Vagina (tissue), 2 donors: Measurements from ENCODE around the gene RPH3AL. TPM values are rescaled to one million over a fixed set of nuclear protein-coding genes. Genes with fewer than 3 reads are reported as not detected.

Experiments
- DNase-seq, 2 donors: peaks; one replicate each; pipeline ENCODE4 v3.0.0-alpha.2; 2017; ENCODE audit errors: extremely low spot score in 2 of 2
- H3K27ac ChIP-seq: fragments of 200-600 bp; sonication (generic); one replicate; pipeline ENCODE4 v1.5.1; 2019
- H3K27me3 ChIP-seq: fragments of 200-600 bp; sonication (generic); one replicate; pipeline ENCODE4 v1.5.1; 2019
- H3K36me3 ChIP-seq, 2 donors: fragments of 200-600 bp; sonication (generic); one replicate each; pipeline ENCODE4 v1.5.1; 2017 to 2019
- H3K4me1 ChIP-seq: fragments of 200-600 bp; sonication (generic); one replicate; pipeline ENCODE4 v1.5.1; 2019
- H3K4me3 ChIP-seq, 2 donors: fragments of 200-600 bp; sonication (generic); 1 replicate in 1 of 2; 2 replicates in 1 of 2; pipeline ENCODE4 v1.5.1; 2016 to 2019
- H3K9me3 ChIP-seq: fragments of 200-600 bp; sonication (generic); one replicate; pipeline ENCODE4 v1.5.1; 2019
- POLR2A ChIP-seq, 2 donors: fragments of 450-650 bp; IDR thresholded peaks; one replicate each; pipeline ENCODE4 v1.6.1; 2017; ENCODE audit warnings: antibody characterized with exemption in 2 of 2, mild to moderate bottlenecking in 2 of 2, moderate library complexity in 2 of 2
- POLR2AphosphoS5 ChIP-seq, 2 donors: sonication (generic); formaldehyde crosslinking; IDR thresholded peaks; one replicate each; pipeline ENCODE4 v1.9.0; 2017; ENCODE audit warnings: antibody characterized with exemption in 2 of 2, mild to moderate bottlenecking in 2 of 2, low read depth in 1 of 2; ENCODE audit not compliant: insufficient read depth in 1 of 2
- intact Hi-C: fragments of 100-400 bp; cut with DNase I; formaldehyde crosslinking; loops from one replicate; pipeline ENCODE4 v1.15.1; 2023
- total RNA-seq: library from RNA; depleted of rRNA; stranded (reverse); fragments of >200 nt; gene quantifications from one replicate; pipeline ENCODE4 v1.2.3, GENCODE V29; 2016
- TF ChIP-seq, protein P1 (sequence below), 3 experiments: fragments of 450-650 bp in 2 of 3; fragments of 200-600 bp in 1 of 3; sonication (generic) in 1 of 3; IDR thresholded peaks; one replicate each; pipeline ENCODE4 v1.5.1; 2017 to 2019; ENCODE audit warnings: antibody characterized with exemption in 3 of 3, mild to moderate bottlenecking in 2 of 3, moderate library complexity in 2 of 3

RPH3AL gene
- total RNA-seq, 1 donor from 2014 or later, result 43.5 TPM

DNA sequence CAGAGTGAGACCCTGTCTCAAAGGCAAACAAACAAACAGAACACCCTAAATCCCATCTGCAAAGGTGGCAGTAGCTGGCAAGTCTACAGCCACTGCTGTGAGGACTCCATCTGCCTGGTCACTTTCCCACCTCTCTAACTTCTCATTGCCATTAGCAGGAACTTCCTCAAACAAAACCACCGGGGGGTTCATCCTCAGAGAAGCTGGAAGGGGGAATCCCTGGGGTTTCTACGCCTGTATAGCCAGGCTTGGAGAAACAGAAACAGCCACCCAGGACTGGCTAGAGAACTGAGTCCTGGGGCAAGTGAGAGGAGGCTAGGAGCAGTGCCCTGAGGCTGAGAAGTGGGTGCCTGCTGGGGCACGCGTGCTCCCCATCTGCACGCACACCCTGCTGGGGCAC, 7.3 kb downstream of the RPH3AL start:
- Histone ChIP-seq H3K4me3 (no peak overlapping the region), H3K27ac (no peak overlapping the region), H3K36me3 (no peaks in the 10 kb centered on the region), H3K9me3 (no peaks in the 10 kb centered on the region), H3K4me1 (peaks cover 17% of the 10 kb centered on the region), H3K27me3 (no peaks in the 10 kb centered on the region)
- no peak for DNase-seq
- intact Hi-C loops, result no loop called here
- TF ChIP-seq, protein P1, sequence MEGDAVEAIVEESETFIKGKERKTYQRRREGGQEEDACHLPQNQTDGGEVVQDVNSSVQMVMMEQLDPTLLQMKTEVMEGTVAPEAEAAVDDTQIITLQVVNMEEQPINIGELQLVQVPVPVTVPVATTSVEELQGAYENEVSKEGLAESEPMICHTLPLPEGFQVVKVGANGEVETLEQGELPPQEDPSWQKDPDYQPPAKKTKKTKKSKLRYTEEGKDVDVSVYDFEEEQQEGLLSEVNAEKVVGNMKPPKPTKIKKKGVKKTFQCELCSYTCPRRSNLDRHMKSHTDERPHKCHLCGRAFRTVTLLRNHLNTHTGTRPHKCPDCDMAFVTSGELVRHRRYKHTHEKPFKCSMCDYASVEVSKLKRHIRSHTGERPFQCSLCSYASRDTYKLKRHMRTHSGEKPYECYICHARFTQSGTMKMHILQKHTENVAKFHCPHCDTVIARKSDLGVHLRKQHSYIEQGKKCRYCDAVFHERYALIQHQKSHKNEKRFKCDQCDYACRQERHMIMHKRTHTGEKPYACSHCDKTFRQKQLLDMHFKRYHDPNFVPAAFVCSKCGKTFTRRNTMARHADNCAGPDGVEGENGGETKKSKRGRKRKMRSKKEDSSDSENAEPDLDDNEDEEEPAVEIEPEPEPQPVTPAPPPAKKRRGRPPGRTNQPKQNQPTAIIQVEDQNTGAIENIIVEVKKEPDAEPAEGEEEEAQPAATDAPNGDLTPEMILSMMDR (IDR thresholded peaks at IDR 0.05), result no peak
- TF ChIP-seq POLR2AphosphoS5 (IDR thresholded peaks at IDR 0.05; ENCODE audit: insufficient read depth in 1 of 2, low read depth in 1 of 2) (no peak), POLR2A (IDR thresholded peaks at IDR 0.05) (no peak)

DNA sequence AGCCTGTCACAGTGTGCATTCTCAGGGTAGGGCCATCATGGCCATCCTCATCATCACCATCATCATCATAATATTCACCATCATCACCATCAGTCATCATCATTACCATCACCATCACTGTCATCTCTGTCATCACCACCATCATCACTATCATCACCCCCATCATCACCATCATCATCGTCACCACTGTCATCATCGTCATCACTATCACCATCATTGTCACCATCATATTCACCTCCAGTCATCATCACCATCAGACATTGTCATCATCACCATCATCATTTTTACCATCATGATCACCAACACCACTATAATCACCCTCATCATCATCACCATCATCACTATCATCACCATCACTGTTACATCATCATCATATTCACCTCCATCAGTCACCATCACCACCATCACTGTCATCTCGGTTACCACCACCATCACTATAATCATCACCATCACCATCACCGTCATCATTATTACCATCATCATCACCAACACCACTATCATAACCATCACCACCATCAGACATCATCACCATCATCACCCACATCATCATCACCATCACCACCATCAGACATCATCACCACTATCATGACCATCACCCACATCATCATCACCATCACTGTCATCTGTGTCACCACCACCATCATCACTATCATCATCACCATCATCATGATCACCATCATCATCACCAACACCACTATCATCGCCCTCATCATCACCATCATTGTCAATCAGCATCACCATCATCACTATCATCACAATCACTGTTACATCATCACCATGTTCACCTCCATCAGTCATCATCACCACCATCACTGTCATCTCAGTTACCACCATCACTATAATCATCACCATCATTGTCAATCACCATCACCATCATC, 8.5 kb downstream of the RPH3AL start:
- H3K27ac ChIP-seq, result no peak overlapping the region
- no peaks in the 10 kb centered on the region for H3K27me3 ChIP-seq
- DNase-seq, result no peak
- TF ChIP-seq, protein P1 (IDR thresholded peaks at IDR 0.05), result no peak
- TF ChIP-seq POLR2A (IDR thresholded peaks at IDR 0.05) (no peak), POLR2AphosphoS5 (IDR thresholded peaks at IDR 0.05; ENCODE audit: insufficient read depth in 1 of 2, low read depth in 1 of 2) (no peak)
- no peak overlapping the region for H3K4me3 ChIP-seq
- intact Hi-C loops, result no loop called here
- peaks cover 5% of the 10 kb centered on the region for H3K4me1 ChIP-seq
- no peaks in the 10 kb centered on the region for H3K36me3 ChIP-seq
- H3K9me3 ChIP-seq, result no peaks in the 10 kb centered on the region

DNA sequence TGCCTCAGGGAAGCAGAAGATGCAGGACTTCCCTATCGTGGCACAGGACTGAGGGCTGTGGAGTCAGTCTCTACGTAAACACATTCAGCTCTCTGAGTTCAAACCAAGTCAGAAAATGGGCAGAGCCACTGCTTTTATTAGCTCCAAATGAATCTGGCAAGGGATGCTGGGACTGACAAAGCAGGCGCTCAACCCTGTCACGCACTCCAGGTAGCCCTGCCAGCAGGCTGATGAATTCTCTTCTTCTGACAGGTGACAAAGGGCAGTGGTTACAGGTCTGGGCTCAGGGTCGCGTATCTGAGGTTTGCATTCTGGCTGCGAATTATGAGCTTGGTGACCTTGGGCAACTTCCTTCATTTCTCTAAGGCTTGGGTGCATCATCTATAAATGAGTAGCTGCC, 9.4 kb downstream of the RPH3AL start:
- Histone ChIP-seq H3K27me3 (no peaks in the 10 kb centered on the region), H3K9me3 (no peaks in the 10 kb centered on the region), H3K4me1 (no peaks in the 10 kb centered on the region), H3K36me3 (no peaks in the 10 kb centered on the region), H3K4me3 (no peak overlapping the region), H3K27ac (no peak overlapping the region)
- DNase-seq, result peak in 1 of 2 donors; percentile 79
- no peak for TF ChIP-seq POLR2AphosphoS5 (IDR thresholded peaks at IDR 0.05; ENCODE audit: insufficient read depth in 1 of 2, low read depth in 1 of 2)
- no peak for TF ChIP-seq POLR2A (IDR thresholded peaks at IDR 0.05)
- TF ChIP-seq, protein P1 (IDR thresholded peaks at IDR 0.05), result no peak
- intact Hi-C loops, result no loop called here

DNA sequence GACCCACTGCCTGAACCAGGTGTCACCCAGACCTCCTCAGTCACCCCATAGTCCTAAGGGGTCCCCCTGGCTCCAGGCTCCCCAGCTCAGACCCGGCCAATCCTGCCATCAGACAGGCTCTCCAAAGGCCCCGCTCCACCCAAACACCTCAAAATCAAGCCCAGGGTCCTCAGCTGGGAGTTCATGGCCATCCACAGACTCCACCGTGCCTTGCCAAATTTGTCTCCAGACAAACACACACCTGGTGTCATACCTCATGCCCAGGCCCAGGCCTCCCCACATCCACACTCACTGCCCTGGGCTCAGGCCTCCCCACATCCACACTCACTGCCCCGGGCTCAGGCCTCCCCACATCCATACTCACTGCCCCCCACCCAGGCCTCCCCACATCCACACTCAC, 12.5 kb downstream of the RPH3AL start:
- no peak for TF ChIP-seq POLR2AphosphoS5 (IDR thresholded peaks at IDR 0.05; ENCODE audit: insufficient read depth in 1 of 2, low read depth in 1 of 2)
- TF ChIP-seq, protein P1 (IDR thresholded peaks at IDR 0.05), result no peak
- TF ChIP-seq POLR2A (IDR thresholded peaks at IDR 0.05), result no peak
- Histone ChIP-seq H3K4me3 (no peak overlapping the region), H3K9me3 (no peaks in the 10 kb centered on the region), H3K27me3 (no peaks in the 10 kb centered on the region), H3K27ac (no peak overlapping the region), H3K4me1 (peaks cover 16% of the 10 kb centered on the region), H3K36me3 (no peaks in the 10 kb centered on the region)
- intact Hi-C loops, result no loop called here
- DNase-seq, result no peak
